Natural killer cell (primary cell): ENCODE data around the gene PJA2. TPM values are rescaled to one million over a fixed set of nuclear protein-coding genes. Genes with fewer than 3 reads are reported as not detected.

Experiments
- ATAC-seq, 3 donors: fragments of 150-1000 bp in 2 of 3; fragments of 200-7000 bp in 1 of 3; cut with Tn5 transposase; 1 replicate in 1 of 3; 2 replicates in 2 of 3; pipeline ENCODE4 v1.10.0; 2021; ENCODE audit warnings: mild to moderate bottlenecking in 2 of 3, moderate library complexity in 2 of 3
- DNase-seq, 2 donors: peaks; one replicate each; pipeline versions ENCODE4 v3.0.0 to v3.0.0-alpha.2; 2013 to 2021; ENCODE audit warnings: mixed read lengths in 1 of 2
- H3K27ac ChIP-seq: one replicate; pipeline ENCODE4 v1.5.1; 2013; ENCODE audit warnings: mild to moderate bottlenecking, low read length
- H3K27me3 ChIP-seq: one replicate; pipeline ENCODE4 v1.6.1; 2013; ENCODE audit warnings: low read length; ENCODE audit not compliant: control insufficient read depth, insufficient read depth
- H3K36me3 ChIP-seq: one replicate; pipeline ENCODE4 v1.6.1; 2013; ENCODE audit warnings: low read length; ENCODE audit not compliant: control insufficient read depth, insufficient read depth
- H3K4me1 ChIP-seq: one replicate; pipeline ENCODE4 v1.6.1; 2013; ENCODE audit warnings: low read length; ENCODE audit not compliant: control insufficient read depth, insufficient read depth
- H3K4me3 ChIP-seq: one replicate; pipeline ENCODE4 v1.5.1; 2013; ENCODE audit warnings: low read length
- H3K9me3 ChIP-seq: one replicate; pipeline ENCODE4 v1.6.1; 2013; ENCODE audit warnings: low read length; ENCODE audit not compliant: control insufficient read depth, insufficient read depth
- H3K27ac Mint-ChIP-seq, 2 donors: one replicate each; pipeline ENCODE4 v1.8.0; 2022; ENCODE audit warnings: mild to moderate bottlenecking in 2 of 2, mixed read lengths in 2 of 2, moderate library complexity in 1 of 2
- H3K27me3 Mint-ChIP-seq, 2 donors: one replicate each; pipeline ENCODE4 v1.8.0; 2022; ENCODE audit warnings: low read depth in 2 of 2, mixed read lengths in 2 of 2
- H3K36me3 Mint-ChIP-seq: one replicate; pipeline ENCODE4 v1.8.0; 2022; ENCODE audit warnings: mixed read lengths
- H3K4me1 Mint-ChIP-seq, 2 donors: one replicate each; pipeline ENCODE4 v1.8.0; 2022; ENCODE audit warnings: mixed read lengths in 2 of 2
- H3K4me3 Mint-ChIP-seq: one replicate; pipeline ENCODE4 v1.8.0; 2022; ENCODE audit warnings: mild to moderate bottlenecking, moderate library complexity, mixed read lengths
- H3K9me3 Mint-ChIP-seq, 2 donors: one replicate each; pipeline ENCODE4 v1.8.0; 2022; ENCODE audit warnings: mixed read lengths in 2 of 2
- CTCF ChIP-seq: fragments of 200-600 bp; IDR thresholded peaks from one replicate; pipeline ENCODE4 v1.8.0; 2022; ENCODE audit warnings: antibody characterized with exemption
- WGBS: methylation state at CpG from one replicate; pipeline ENCODE4 v1.1.7; 2013; ENCODE audit warnings: missing lambda C conversion rate; ENCODE audit not compliant: insufficient coverage; 5-methylcytosine and 5-hydroxymethylcytosine counted together
- intact Hi-C: fragments of 100-400 bp; cut with micrococcal nuclease; formaldehyde crosslinking; loops from one replicate; pipeline ENCODE4 v1.14.2; 2022
- total RNA-seq, 4 donors: library from RNA; stranded (reverse); fragments of 120-200 nt in 1 of 4; gene quantifications; one replicate each; pipeline versions ENCODE4 v1.2.3 to v1.2.4, GENCODE V29; 2013 to 2022

The PJA2 gene
- total RNA-seq, 3 donors from 2014 or later (not counting 1 experiment from before 2014, with no cell fraction given), result 85.6 to 99.8 (median 90.8) TPM

- Histone ChIP-seq H3K36me3 (peaks cover 32% of the 10 kb centered on the region), H3K4me1 (no peaks in the 10 kb centered on the region), H3K4me3 (no peak overlapping the region), H3K27me3 (no peaks in the 10 kb centered on the region), H3K9me3 (no peaks in the 10 kb centered on the region), H3K27ac (no peak overlapping the region)
- H3K4me1 Mint-ChIP-seq, result peaks cover 26 to 48% of the 10 kb centered on the region in 2 donors
- intact Hi-C loops, result no loop called here
- DNase-seq (peak in 1 of 2 donors; percentile 11), ATAC-seq (peak in 1 of 3 donors; percentile 18)
- H3K27ac Mint-ChIP-seq, result peak overlapping the region; percentile 67 to 82
- H3K9me3 Mint-ChIP-seq, result no peaks in the 10 kb centered on the region
- H3K36me3 Mint-ChIP-seq, result no peaks in the 10 kb centered on the region
- TF ChIP-seq CTCF, result no peak
- H3K27me3 Mint-ChIP-seq, result no peaks in the 10 kb centered on the region
- H3K4me3 Mint-ChIP-seq, result no peak overlapping the region
These were observed 62.4 kb downstream of the PJA2 start for GRCh38 chr5:109347252-109347888.

DNA sequence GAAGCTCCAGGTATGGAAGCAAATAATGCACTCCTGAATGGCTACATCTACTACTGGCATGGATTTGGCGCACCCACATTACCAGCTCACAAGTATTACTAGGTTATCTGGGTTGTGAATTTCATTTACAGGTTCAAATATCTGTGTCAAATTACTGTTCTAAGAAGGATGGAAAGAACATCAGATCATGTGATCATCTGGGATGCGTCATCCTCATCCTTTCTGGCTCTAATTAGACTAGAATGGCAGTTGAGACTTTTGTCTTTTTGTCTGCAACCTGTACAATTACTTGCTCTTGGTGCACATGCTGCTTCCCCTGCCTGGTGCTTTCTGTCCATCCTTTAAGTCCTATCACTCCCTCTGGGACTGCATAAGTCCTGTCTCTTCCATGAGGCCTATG is 64.1 kb downstream of the PJA2 start:
- H3K27ac ChIP-seq, result no peak overlapping the region
- no peak for TF ChIP-seq CTCF
- no peak overlapping the region for H3K4me3 ChIP-seq
- H3K9me3 ChIP-seq, result no peaks in the 10 kb centered on the region
- ATAC-seq, result no peak
- intact Hi-C loops, result no loop called here
- Mint-ChIP-seq H3K27ac (peak overlapping the region; percentile 7 to 68), H3K4me1 (peaks cover 24 to 44% of the 10 kb centered on the region in 2 donors), H3K36me3 (no peaks in the 10 kb centered on the region), H3K9me3 (no peaks in the 10 kb centered on the region), H3K27me3 (no peaks in the 10 kb centered on the region), H3K4me3 (no peak overlapping the region)
- H3K36me3 ChIP-seq, result peaks cover 26% of the 10 kb centered on the region
- no peak for DNase-seq
- no peaks in the 10 kb centered on the region for H3K27me3 ChIP-seq
- WGBS, result 92% methylated on average over 1 of the region's 2 CpGs
- no peaks in the 10 kb centered on the region for H3K4me1 ChIP-seq

GRCh38 chr5:109340351-109340750 is 69.4 kb downstream of the PJA2 start:
- no peak overlapping the region for H3K4me3 ChIP-seq
- Mint-ChIP-seq H3K4me3 (no peak overlapping the region), H3K9me3 (no peaks in the 10 kb centered on the region), H3K36me3 (no peaks in the 10 kb centered on the region), H3K27ac (peak overlapping the region in 1 of 2 donors; percentile 56), H3K4me1 (peaks cover under 1 to 12% of the 10 kb centered on the region in 2 donors), H3K27me3 (no peaks in the 10 kb centered on the region)
- no peaks in the 10 kb centered on the region for H3K9me3 ChIP-seq
- H3K27ac ChIP-seq, result no peak overlapping the region
- no peak for TF ChIP-seq CTCF
- DNase-seq (no peak), ATAC-seq (no peak)
- no peaks in the 10 kb centered on the region for H3K4me1 ChIP-seq
- intact Hi-C loops, result no loop called here
- WGBS, result 96% methylated on average over 1 of the region's 5 CpGs
- H3K27me3 ChIP-seq, result no peaks in the 10 kb centered on the region
- peaks cover 40% of the 10 kb centered on the region for H3K36me3 ChIP-seq

DNA sequence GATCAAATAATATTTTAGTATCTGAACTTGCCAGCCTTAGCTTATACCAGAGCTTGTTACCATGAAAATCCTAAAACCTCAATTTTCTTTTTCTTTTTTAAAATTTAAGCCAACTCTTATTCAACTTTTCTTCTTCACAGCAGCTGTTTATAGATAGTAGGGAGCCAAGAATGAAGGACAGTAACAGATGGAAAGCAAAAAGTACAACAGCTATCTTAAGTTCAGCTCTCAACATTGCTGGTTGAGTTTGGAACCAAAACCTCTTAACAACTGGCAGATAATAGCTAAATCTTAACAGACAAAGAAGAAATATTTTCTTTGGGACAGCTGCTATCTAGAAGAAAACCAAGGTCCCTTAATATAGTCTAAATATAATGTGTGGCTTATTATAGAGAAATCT is 74.7 kb downstream of the PJA2 start:
- H3K4me1 ChIP-seq, result no peaks in the 10 kb centered on the region
- Mint-ChIP-seq H3K4me1 (peaks cover 0 to 16% of the 10 kb centered on the region in 2 donors), H3K4me3 (no peak overlapping the region), H3K27me3 (no peaks in the 10 kb centered on the region), H3K9me3 (no peaks in the 10 kb centered on the region), H3K36me3 (no peaks in the 10 kb centered on the region), H3K27ac (peak overlapping the region in 1 of 2 donors; percentile 19)
- intact Hi-C loops, result no loop called here
- H3K9me3 ChIP-seq, result no peaks in the 10 kb centered on the region
- peaks cover 50% of the 10 kb centered on the region for H3K36me3 ChIP-seq
- TF ChIP-seq CTCF, result no peak
- no peak overlapping the region for H3K27ac ChIP-seq
- no peak overlapping the region for H3K4me3 ChIP-seq
- ATAC-seq (no peak), DNase-seq (no peak)
- no peaks in the 10 kb centered on the region for H3K27me3 ChIP-seq
